ENCODE results near the gene SSU72.
"Not testable (repeated sequence)": the region's sequence is repeated elsewhere in the genome, so short reads cannot be mapped to it uniquely, and the experiment has no call there.

Gene SSU72

GRCh38 chr1:1540090-1540817 is 34.4 kb downstream of the SSU72 start, which contains the start of gene TMEM240:
TMEM240 (minus strand) TSS chr1:1540624; CDS start chr1:1540346, 278 bp downstream.
- no peak for DNase-seq

GRCh38 chr1:1539310-1540089 is 35.2 kb downstream of the SSU72 start:
- no peak for DNase-seq

GRCh38 chr1:1538989-1539309 is 35.7 kb downstream of the SSU72 start:
- no peak for DNase-seq

GRCh38 chr1:1538334-1538733 is 36.3 kb downstream of the SSU72 start:
- no peak for DNase-seq

DNA sequence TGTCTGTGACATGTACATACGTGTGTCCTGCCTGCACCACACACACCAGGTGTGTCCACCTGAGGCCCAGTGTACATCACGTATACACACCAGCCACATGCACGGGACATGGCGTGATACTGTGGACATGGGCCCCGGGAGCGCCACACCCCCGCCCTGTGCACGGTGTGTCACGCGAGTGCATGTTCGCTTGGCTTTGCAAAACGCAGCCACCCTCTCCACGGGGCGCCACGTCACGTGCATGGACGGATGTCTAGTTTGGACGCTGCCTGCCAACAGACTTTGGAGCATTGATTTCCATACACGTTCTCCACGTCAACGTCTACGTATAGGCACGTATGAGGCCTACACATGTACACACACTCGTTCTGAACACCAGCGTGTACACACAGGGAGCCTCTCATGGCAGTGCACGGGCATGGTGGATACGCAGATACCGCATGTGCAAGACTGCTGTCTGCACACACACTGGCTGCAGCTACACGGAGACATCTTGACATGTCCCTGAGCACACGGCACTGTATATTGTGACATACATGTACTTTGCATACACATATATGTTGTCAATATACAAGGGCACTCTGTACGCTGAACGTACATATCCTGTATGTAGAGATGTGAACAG is 36.9 kb downstream of the SSU72 start:
- no peak for DNase-seq

DNA sequence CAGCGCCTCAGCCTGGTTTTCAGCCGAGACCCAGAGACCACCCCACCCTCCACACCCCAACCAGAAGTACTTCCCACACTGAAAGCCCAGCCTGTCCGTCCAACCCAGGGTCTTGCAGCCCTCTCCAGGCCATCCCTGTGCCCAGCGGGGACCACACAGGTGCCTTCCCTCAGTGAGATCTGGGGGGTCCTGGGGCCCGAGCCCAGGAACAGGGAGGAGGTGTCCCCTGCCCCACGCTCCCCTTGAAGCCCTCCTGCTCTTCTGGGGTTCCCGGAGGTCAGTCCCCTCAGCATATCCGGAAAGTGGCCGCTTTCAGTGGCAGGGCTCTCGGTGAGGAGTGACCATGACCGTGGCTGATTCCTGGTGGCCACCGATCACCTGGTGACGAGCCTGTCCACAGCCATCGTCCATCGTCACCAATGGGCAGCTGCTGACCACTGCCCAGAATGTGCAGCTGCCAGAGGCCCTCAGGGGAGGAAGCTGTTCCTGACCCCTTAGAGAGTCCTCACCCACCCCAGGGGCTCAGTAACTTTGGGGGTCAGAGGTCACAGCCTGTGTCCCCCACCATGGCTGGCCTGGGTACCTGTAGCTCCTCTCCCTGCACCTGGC is 37.6 kb downstream of the SSU72 start:
- DNase-seq, result no peak

DNA sequence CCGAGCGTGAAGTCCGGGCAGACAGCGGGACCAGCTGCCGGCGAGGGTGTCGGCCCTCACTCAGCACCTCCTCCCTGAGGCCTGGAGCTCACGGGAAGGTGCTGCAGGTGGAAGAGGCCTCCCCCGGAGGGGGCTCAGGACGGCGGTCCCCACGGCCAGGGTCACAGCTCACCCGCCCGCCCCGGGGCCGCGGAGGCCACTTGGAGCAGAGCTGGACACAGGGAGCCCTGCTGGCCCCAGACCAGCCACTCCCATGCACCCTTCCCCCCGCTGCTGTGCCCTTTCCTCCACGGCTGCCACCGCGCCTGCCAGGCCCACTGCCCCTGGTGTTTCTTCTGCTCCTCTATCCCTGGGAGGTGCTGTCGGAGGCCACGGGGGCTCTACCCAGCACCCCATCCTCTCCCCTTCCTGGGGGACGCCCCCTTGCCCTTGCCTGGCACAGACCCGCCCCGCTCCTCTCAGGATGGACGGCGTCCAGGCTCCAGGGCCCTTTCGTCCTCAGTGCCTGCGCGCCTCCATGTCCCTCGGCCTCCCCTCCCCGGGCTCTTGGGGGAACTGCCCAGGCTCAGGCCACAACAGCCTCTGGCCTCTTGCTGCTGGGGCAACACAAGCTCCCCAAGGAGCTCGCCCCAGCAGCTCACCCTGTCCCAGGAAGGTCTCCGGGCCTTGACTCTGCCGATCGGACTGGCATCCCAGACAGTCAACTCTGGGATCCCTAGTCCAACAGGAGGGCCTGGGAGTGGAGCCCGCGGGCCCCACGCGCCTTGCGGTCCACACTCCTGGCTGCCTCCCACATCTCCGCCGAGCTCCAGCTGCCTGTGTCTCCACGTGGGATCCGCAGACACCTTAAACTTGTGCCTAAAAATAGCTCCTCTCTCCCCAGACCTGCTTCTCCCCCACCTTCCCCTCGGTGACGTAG is 38.4 kb downstream of the SSU72 start:
- DNase-seq, result no peak

DNA sequence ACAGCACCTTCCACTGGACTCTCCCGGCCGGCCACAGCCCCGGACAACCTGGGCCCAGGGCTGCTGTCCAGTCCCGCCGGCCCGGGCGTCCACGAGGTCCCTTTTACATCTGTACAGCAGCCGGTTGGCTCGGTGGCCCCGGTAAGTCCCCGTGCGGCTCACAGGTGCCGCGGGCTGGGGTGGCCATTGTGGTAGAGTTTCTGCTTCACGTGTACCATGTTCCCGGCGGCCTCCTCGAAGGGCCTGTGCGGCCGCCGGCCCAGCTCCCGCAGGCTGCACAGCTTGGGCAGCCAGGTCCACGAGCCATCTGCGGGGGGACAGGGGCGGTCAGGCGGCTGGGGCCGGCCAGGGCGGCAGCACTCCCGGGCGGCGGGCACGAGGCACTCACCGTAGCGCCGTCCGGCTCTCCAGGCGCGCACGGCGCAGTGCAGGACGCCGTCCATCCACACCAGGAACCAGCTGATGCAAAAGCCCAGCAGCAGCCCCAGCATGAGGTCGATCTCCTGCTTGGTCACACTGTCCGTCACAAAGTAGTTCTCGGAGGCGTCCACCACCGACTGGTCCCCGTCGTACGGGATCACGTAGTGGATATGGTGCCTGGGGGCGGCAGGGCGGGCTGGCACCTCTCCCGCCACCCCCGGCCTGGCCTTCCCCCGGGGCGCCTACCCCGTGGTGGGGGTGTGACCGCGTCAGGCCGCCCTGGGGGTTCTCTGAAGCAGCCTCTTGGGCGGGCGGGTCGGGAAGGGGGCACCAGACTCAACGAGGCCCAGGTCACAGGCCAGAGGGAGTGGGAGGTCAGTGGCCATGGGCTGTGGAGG is 39.3 kb downstream of the SSU72 start:
- no peak for DNase-seq

DNA sequence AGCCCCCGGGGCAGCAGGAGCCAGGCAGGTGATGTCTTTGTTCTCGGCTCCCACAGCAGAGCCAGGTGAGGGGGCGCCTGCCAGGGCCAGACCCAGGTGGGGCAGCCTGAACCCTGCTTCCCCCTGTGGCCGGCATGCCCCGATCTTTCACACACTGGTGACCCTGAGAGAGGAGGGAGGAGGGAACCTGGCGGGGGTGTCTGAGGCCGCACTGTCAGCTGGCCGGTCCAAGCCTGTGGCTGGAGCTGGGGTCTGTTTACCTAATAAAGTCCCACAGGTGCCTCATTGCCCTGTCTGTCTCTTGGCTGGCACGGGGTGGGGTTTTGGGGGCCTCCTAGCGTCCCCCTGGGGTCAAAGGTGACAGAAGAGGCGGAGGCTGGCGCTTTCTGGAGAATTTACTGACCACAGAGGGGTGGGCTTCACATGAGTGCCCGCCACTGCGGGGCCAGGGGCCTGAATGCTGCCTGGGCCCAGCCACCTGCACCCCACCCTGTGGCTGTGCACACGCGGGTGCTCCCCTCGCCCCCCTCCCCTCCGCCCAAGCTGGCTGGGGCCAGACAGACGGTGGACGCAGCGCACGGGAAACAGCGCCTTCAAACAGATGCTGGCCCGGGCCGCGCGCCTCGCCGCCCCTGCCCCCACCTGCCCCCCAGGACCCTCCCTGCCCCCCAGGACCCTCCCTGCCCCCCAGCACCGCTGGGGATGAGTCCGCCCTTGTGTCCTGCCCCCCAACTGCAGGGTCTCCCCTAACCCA is 40.1 kb downstream of the SSU72 start:
- DNase-seq, result no peak

DNA sequence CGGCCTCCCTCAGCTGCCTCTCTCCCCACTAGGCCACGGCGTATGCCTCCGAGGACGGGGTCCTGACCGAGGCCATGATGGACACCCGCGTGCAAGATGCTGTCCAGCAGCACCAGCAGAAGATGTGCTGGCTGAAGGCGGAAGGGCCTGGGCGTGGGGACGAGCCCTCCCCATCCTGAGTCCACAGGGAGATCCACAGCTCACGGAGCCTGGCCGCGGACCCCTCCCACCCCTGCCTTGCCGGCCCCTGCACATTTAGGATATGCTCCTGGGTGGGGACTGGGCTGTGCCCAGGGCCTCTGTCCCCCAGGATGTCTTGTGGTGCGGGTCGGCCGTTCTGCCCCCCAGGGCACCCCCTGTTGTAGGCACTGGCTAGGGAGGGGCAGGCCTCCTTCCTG is 40.8 kb downstream of the SSU72 start:
- DNase-seq, result not testable (repeated sequence)

DNA sequence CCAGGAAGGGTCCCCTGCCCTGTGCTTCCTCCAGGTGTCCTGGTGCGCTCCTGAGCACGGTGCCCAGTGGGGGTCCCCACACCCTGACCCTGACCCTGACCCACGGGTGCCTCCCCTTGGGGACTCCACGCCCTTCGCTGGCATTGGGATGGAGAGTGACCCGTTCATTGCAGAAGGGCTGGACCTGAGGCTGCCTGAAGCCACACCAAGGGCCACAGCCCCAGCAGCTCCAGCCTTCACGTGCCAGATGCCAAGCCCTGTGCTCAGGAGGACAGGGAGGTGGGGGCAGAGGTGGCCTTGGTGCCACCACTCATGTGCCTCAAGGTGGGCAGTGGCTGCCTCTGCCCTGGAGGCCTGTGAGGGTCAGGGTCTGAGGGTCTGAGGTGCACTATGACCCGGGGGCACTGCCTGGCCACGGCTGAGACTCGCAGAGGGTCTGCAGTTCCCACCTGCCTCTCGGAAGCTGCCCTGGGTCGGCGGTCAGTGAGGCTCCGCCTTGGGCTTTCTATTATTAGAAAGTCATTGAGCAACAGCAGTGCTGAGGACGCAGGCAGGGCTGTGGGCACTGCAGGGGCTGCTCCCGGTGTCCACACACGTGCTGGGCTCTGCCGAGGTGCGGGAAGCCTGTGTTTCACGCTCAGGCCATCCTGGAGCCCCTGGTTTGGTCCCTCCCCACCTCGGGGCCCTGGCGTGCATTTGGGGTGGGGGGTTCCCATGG is 41.3 kb downstream of the SSU72 start:
- DNase-seq, result not testable (repeated sequence)

GRCh38 chr1:1531947-1532346 is 42.7 kb downstream of the SSU72 start:
- DNase-seq, result no peak

- DNase-seq, result no peak
Measured at GRCh38 chr1:1529936-1530335, 44.7 kb downstream of the SSU72 start.

- no peak for DNase-seq
Measured at GRCh38 chr1:1529321-1529720, 45.3 kb downstream of the SSU72 start.

GRCh38 chr1:1528301-1529267 is 46.1 kb downstream of the SSU72 start:
- DNase-seq, result no peak

- DNase-seq, result no peak
Measured at GRCh38 chr1:1527092-1527816, 47.4 kb downstream of the SSU72 start.

- DNase-seq, result not testable (repeated sequence)
Measured at GRCh38 chr1:1526476-1526875, 48.2 kb downstream of the SSU72 start.

- DNase-seq, result not testable (repeated sequence)
Measured at GRCh38 chr1:1524750-1525383, 49.8 kb downstream of the SSU72 start.
